Hepatocyte (in vitro differentiated cells): ENCODE results near the gene SCNN1B. TPM values are rescaled to one million over a fixed set of nuclear protein-coding genes. Genes with fewer than 3 reads are reported as not detected.

ENCODE experiments used
- DNase-seq: peaks from one replicate; pipeline ENCODE4 v3.0.0-alpha.2; 2016; ENCODE audit warnings: low spot score
- H2AFZ ChIP-seq: fragments of 200-600 bp; sonication (generic); 2 replicates; pipeline ENCODE4 v1.6.0; 2016; ENCODE audit warnings: antibody characterized with exemption, mild to moderate bottlenecking
- H3K27ac ChIP-seq: fragments of 200-600 bp; sonication (generic); 2 replicates; pipeline ENCODE4 v1.5.1; 2016; ENCODE audit warnings: mild to moderate bottlenecking
- H3K27me3 ChIP-seq: fragments of 200-600 bp; sonication (generic); 2 replicates; pipeline ENCODE4 v1.6.1; 2016
- H3K36me3 ChIP-seq: fragments of 200-600 bp; sonication (generic); replicated peaks from 2 replicates; pipeline ENCODE4 v1.5.1; 2016; ENCODE audit warnings: low read depth; ENCODE audit not compliant: insufficient read depth
- H3K4me1 ChIP-seq: fragments of 200-600 bp; sonication (generic); 2 replicates; pipeline ENCODE4 v1.5.1; 2016; ENCODE audit warnings: mild to moderate bottlenecking, moderate library complexity; ENCODE audit not compliant: insufficient read depth
- H3K4me2 ChIP-seq: fragments of 200-600 bp; sonication (generic); 2 replicates; pipeline ENCODE4 v1.6.0; 2016
- H3K4me3 ChIP-seq: fragments of 200-600 bp; sonication (generic); 2 replicates; pipeline ENCODE4 v1.5.1; 2016; ENCODE audit warnings: mild to moderate bottlenecking
- H3K79me2 ChIP-seq: fragments of 200-600 bp; sonication (generic); 2 replicates; pipeline ENCODE4 v1.6.0; 2017; ENCODE audit warnings: mild to moderate bottlenecking
- H3K9me2 ChIP-seq: fragments of 200-600 bp; sonication (generic); replicated peaks from 2 replicates; pipeline ENCODE4 v1.6.0; 2017; ENCODE audit warnings: mild to moderate bottlenecking; ENCODE audit not compliant: insufficient read depth
- H3K9me3 ChIP-seq: fragments of 200-600 bp; sonication (generic); 2 replicates; pipeline ENCODE4 v1.5.1; 2016; ENCODE audit warnings: low read depth, mild to moderate bottlenecking
- H4K20me1 ChIP-seq: fragments of 200-600 bp; sonication (generic); 2 replicates; pipeline ENCODE4 v1.6.0; 2016; ENCODE audit warnings: mild to moderate bottlenecking; ENCODE audit not compliant: insufficient read depth, poor library complexity, severe bottlenecking
- EZH2 ChIP-seq: fragments of 200-600 bp; sonication (generic); IDR thresholded peaks from 2 replicates; pipeline ENCODE4 v1.6.1; 2016; ENCODE audit warnings: antibody characterized with exemption, mild to moderate bottlenecking, borderline replicate concordance
- EZH2phosphoT487 ChIP-seq: fragments of 200-600 bp; sonication (generic); IDR thresholded peaks from one replicate; pipeline ENCODE4 v1.6.1; 2018; ENCODE audit warnings: antibody characterized with exemption, mild to moderate bottlenecking, low read depth, moderate library complexity; ENCODE audit not compliant: unreplicated experiment, severe bottlenecking
- WGBS: methylation state at CpG from one replicate; pipeline ENCODE4 v1.1.6; 2016; ENCODE audit warnings: low lambda C conversion rate; ENCODE audit errors: missing lambda C conversion rate; 5-methylcytosine and 5-hydroxymethylcytosine counted together
- polyA plus RNA-seq: library from polyadenylated mRNA; unstranded; fragments of >200 nt; fragmentation: Nextera tagmentation; extraction: Ambion mirVana; gene quantifications from 2 replicates; pipeline ENCODE4 v1.2.1, GENCODE V29; 2016
- total RNA-seq: library from RNA; depleted of rRNA; stranded (reverse); fragments of >200 nt; gene quantifications from 2 replicates; pipeline ENCODE4 v1.2.3, GENCODE V29; 2014
- TF ChIP-seq, protein P1 (sequence below): fragments of 200-600 bp; sonication (generic); IDR thresholded peaks from 2 replicates; pipeline ENCODE4 v1.5.1; 2016; ENCODE audit warnings: antibody characterized with exemption, mild to moderate bottlenecking; ENCODE audit not compliant: poor library complexity

The SCNN1B gene
- total and polyA plus RNA-seq, 2 experiments from 2014 or later, result 0.23 to 0.85 TPM

DNA sequence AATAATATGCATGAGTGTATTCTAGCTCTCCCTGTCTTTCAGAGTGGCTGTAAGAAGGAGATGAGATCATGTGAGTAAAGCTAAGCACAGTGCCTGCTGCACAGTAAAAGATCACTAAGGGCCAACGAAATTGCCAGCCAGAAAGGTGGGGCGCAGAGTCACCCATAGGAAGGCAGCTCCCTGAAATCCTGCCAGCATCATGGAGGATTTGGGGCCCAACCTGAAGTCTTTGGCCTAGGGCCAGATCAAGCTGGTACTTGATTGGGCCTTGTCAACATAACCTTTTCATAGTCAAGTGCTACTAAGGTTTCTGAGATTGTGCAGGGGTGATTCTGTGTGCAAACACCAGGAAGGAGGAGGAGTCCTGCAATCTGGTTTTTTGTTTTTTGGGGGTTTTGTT is 16.5 kb downstream of the SCNN1B start:
- TF ChIP-seq EZH2 (no peak), EZH2phosphoT487 (no peak)
- TF ChIP-seq, protein P1, sequence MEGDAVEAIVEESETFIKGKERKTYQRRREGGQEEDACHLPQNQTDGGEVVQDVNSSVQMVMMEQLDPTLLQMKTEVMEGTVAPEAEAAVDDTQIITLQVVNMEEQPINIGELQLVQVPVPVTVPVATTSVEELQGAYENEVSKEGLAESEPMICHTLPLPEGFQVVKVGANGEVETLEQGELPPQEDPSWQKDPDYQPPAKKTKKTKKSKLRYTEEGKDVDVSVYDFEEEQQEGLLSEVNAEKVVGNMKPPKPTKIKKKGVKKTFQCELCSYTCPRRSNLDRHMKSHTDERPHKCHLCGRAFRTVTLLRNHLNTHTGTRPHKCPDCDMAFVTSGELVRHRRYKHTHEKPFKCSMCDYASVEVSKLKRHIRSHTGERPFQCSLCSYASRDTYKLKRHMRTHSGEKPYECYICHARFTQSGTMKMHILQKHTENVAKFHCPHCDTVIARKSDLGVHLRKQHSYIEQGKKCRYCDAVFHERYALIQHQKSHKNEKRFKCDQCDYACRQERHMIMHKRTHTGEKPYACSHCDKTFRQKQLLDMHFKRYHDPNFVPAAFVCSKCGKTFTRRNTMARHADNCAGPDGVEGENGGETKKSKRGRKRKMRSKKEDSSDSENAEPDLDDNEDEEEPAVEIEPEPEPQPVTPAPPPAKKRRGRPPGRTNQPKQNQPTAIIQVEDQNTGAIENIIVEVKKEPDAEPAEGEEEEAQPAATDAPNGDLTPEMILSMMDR, result no peak
- Histone ChIP-seq H3K4me2 (no peak overlapping the region), H3K4me3 (no peak overlapping the region), H3K27me3 (no peaks in the 10 kb centered on the region), H2AFZ (no peak overlapping the region), H3K79me2 (no peaks in the 10 kb centered on the region), H3K9me2 (no peaks in the 10 kb centered on the region), H3K36me3 (no peaks in the 10 kb centered on the region), H3K4me1 (no peaks in the 10 kb centered on the region), H4K20me1 (no peaks in the 10 kb centered on the region), H3K27ac (no peak overlapping the region), H3K9me3 (no peaks in the 10 kb centered on the region)
- no peak for DNase-seq
- 93% methylated on average over 2 of the region's 2 CpGs for WGBS

DNA sequence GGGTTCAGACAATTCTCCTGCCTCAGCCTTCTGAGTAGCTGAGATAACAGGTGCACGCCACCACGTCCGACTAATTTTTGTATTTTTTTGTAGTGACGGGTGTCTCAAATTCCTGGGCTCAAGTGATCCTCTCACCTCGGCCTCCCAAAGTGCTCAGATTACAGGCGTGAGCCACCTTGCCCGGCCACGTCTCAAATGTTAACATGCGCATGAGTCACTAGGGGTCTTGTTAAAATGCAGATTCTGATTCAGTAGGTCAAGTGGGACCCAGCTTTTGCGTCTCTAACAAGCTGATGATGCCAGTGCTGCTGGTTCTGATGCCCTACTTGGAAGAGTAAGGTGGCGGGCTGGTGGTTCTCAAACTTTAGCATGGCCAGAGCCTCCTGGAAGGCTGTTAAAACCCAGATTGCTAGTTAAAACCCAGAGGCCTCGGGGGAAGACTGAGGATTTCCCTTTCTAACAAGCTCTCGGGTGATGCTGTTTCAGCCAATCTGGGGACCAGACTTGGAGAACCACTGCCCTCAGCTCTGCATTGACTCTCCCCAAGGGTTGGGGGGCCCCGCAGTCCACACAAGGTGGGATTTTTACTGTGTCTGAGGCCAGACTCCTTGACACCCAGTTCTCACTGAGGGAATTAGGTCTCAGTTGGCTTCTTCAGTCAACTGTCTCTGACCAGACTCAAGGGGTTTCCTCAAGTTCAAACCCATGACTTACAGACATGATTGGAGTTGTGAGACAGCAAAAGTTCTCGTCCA is 17.9 kb downstream of the SCNN1B start:
- Histone ChIP-seq H3K4me3 (no peak overlapping the region), H3K27ac (no peak overlapping the region), H3K27me3 (no peaks in the 10 kb centered on the region), H3K36me3 (no peaks in the 10 kb centered on the region), H3K79me2 (no peaks in the 10 kb centered on the region), H3K9me3 (no peaks in the 10 kb centered on the region), H3K4me1 (no peaks in the 10 kb centered on the region), H4K20me1 (no peaks in the 10 kb centered on the region), H2AFZ (no peak overlapping the region), H3K9me2 (no peaks in the 10 kb centered on the region), H3K4me2 (no peak overlapping the region)
- WGBS, result 85% methylated on average over 15 of the region's 15 CpGs
- no peak for DNase-seq
- TF ChIP-seq, protein P1, result no peak
- no peak for TF ChIP-seq EZH2phosphoT487
- no peak for TF ChIP-seq EZH2

DNA sequence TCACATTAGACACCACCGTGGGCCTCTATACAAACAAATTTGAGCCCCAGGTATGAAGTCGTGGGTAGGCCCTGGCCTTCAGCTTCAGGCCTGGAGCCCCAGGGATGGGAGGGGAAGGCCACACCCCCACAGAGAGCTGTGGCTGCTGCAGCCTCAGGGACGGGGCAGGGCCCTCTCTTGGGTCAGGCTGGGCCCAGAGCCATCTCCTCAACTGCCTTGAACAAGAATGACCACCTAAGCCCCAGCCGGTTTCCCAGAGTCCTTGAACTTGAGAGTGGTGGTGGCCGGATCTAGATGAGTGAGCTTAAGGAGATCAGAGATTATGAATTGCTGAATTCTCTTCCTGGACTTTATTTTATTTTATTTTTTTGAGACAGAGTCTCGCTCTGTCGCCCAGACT is 18.6 kb downstream of the SCNN1B start:
- H3K9me3 ChIP-seq, result no peaks in the 10 kb centered on the region
- H3K4me3 ChIP-seq, result no peak overlapping the region
- H3K4me2 ChIP-seq, result no peak overlapping the region
- no peaks in the 10 kb centered on the region for H3K79me2 ChIP-seq
- no peaks in the 10 kb centered on the region for H3K27me3 ChIP-seq
- no peaks in the 10 kb centered on the region for H3K36me3 ChIP-seq
- no peak overlapping the region for H3K27ac ChIP-seq
- no peaks in the 10 kb centered on the region for H3K4me1 ChIP-seq
- WGBS, result 79% methylated on average over 7 of the region's 7 CpGs
- H4K20me1 ChIP-seq, result no peaks in the 10 kb centered on the region
- H2AFZ ChIP-seq, result no peak overlapping the region
- no peak for DNase-seq
- no peak for TF ChIP-seq EZH2
- TF ChIP-seq EZH2phosphoT487, result no peak
- TF ChIP-seq, protein P1, result no peak
- H3K9me2 ChIP-seq, result no peaks in the 10 kb centered on the region
